Adrenal gland (tissue), 12 donors: ENCODE data around the gene FCER2. TPM values are rescaled to one million over a fixed set of nuclear protein-coding genes. Genes with fewer than 3 reads are reported as not detected.
A peak's percentile ranks its signal among the peaks of the same experiment; 100 is the strongest.

Experiments used
- DNase-seq, 7 donors: peaks; one replicate each; pipeline ENCODE4 v3.0.0-alpha.2; 2019 to 2020
- H3K27ac ChIP-seq, 5 donors: fragments of 200-600 bp; sonication (generic) in 4 of 5; 1 replicate in 3 of 5; 2 replicates in 2 of 5; pipeline versions ENCODE4 v1.5.1 to v1.8.0; 2016 to 2020; ENCODE audit warnings: mild to moderate bottlenecking in 1 of 5
- H3K27me3 ChIP-seq: fragments of 200-600 bp; 2 replicates; pipeline ENCODE4 v1.8.0; 2021
- H3K36me3 ChIP-seq, 2 donors: fragments of 200-600 bp; replicated peaks in 1 of 2; 1 replicate in 1 of 2; 2 replicates in 1 of 2; pipeline versions ENCODE4 v1.5.1 to v1.8.0; 2018 to 2022
- H3K4me1 ChIP-seq, 2 donors: fragments of 200-600 bp; replicated peaks in 1 of 2; 1 replicate in 1 of 2; 2 replicates in 1 of 2; pipeline versions ENCODE4 v1.5.1 to v1.8.0; 2018 to 2021
- H3K4me3 ChIP-seq, 4 donors: fragments of 200-600 bp; sonication (generic) in 3 of 4; one replicate each; pipeline ENCODE4 v1.5.1; 2016 to 2018
- H3K9me3 ChIP-seq, 3 donors: fragments of 200-600 bp; sonication (generic) in 1 of 3; replicated peaks in 1 of 3; 1 replicate in 2 of 3; 2 replicates in 1 of 3; pipeline versions ENCODE4 v1.5.1 to v1.8.0; 2016 to 2021
- CTCF ChIP-seq, 6 experiments: fragments of 450-650 bp in 4 of 6; fragments of 200-600 bp in 2 of 6; sonication (generic) in 1 of 6; IDR thresholded peaks; 1 replicate in 5 of 6; 2 replicates in 1 of 6; pipeline versions ENCODE4 v1.5.1 to v1.8.0; 2016 to 2021; ENCODE audit warnings: antibody characterized with exemption in 6 of 6, mild to moderate bottlenecking in 2 of 6, moderate library complexity in 1 of 6
- POLR2A ChIP-seq, 2 donors: fragments of 450-650 bp; IDR thresholded peaks; one replicate each; pipeline ENCODE4 v1.6.1; 2017; ENCODE audit warnings: antibody characterized with exemption in 2 of 2, mild to moderate bottlenecking in 2 of 2, moderate library complexity in 1 of 2
- WGBS, 4 donors: extraction: QIAGEN DNeasy Blood & Tissue Kit in 2 of 4; methylation state at CpG; one replicate each; pipeline versions ENCODE4 v1.1.5 to v1.1.7; 2013 to 2017; 5-methylcytosine and 5-hydroxymethylcytosine counted together
- intact Hi-C, 2 donors: fragments of 100-400 bp; cut with DNase I; formaldehyde crosslinking; loops; one replicate each; pipeline versions ENCODE4 v1.14.1 to v1.15.0; 2022 to 2023
- polyA plus RNA-seq, 3 donors: library from polyadenylated mRNA; stranded (reverse); fragments of 200-250 nt in 2 of 3; fragments of 350-450 nt in 1 of 3; fragmentation: Illumina TruSeq in 1 of 3; extraction: RNeasy Lipid Tissue Mini Kit (QIAGEN cat#74804) in 1 of 3; gene quantifications; one replicate each; pipeline ENCODE4 v1.2.3, GENCODE V29; 2013 to 2014
- total RNA-seq, 9 donors: library from RNA; depleted of rRNA in 4 of 9; stranded (reverse); fragments of >200 nt in 4 of 9; fragments of 120-200 nt in 1 of 9; fragmentation: NEBNext Ultra II Directional in 1 of 9; extraction: Animal tissue kit (Norgen Biotek cat#: 25700) in 1 of 9; gene quantifications; one replicate each; pipeline versions ENCODE4 v1.1.0 to v1.2.4, GENCODE V29; 2013 to 2023
- donor health status: healthy with polysubstance abuse.
- donor health status: Bipolar disorder and iron deficiency.
- donor health status: DM: yes; HTN: yes; CAD: no.
- donor health status: DM: no; HTN: no; CAD: no.
- donor health status: DM: no; HTN: no; CAD: no.
- donor health status: DM: yes; HTN: yes; CAD: no.

Gene FCER2
- total and polyA plus RNA-seq, 12 donors: 0.28 to 2.6 (median 0.51) TPM; not detected in 5

GRCh38 chr19:7710616-7711015 lies 8.7 kb upstream of the FCER2 start:
- Histone ChIP-seq H3K27me3 (no peaks in the 10 kb centered on the region), H3K27ac (no peak overlapping the region), H3K9me3 (no peaks in the 10 kb centered on the region), H3K4me1 (no peaks in the 10 kb centered on the region), H3K4me3 (no peak overlapping the region), H3K36me3 (no peaks in the 10 kb centered on the region)
- TF ChIP-seq CTCF (IDR thresholded peaks at IDR 0.05) (no peak), POLR2A (IDR thresholded peaks at IDR 0.05) (no peak)
- DNase-seq: no peak
- intact Hi-C loops: no loop called here
- 75 to 91% (median 84%) methylated on average over 5 of the region's 5 CpGs for WGBS, 4 donors

- H3K27me3 ChIP-seq: no peaks in the 10 kb centered on the region
- H3K36me3 ChIP-seq: no peaks in the 10 kb centered on the region
- DNase-seq: no peak
- no peak overlapping the region for H3K27ac ChIP-seq
- intact Hi-C loops: no loop called here
- no peaks in the 10 kb centered on the region for H3K9me3 ChIP-seq
- no peaks in the 10 kb centered on the region for H3K4me1 ChIP-seq
- WGBS, 4 donors: 73 to 93% (median 76%) methylated on average over 7 to 10 of the region's 10 CpGs
- no peak overlapping the region for H3K4me3 ChIP-seq
- TF ChIP-seq CTCF (IDR thresholded peaks at IDR 0.05) (no peak), POLR2A (IDR thresholded peaks at IDR 0.05) (no peak)
Measured at GRCh38 chr19:7709932-7710460, 8.1 kb upstream of the FCER2 start.

GRCh38 chr19:7706955-7707456 lies 5.1 kb upstream of the FCER2 start:
- Histone ChIP-seq H3K4me1 (no peaks in the 10 kb centered on the region), H3K9me3 (no peaks in the 10 kb centered on the region), H3K27ac (peak overlapping the region in 3 of 5 donors; percentile 21 to 68 (median 40)), H3K36me3 (no peaks in the 10 kb centered on the region), H3K4me3 (no peak overlapping the region), H3K27me3 (no peaks in the 10 kb centered on the region)
- no peak for DNase-seq
- intact Hi-C loops: no loop called here
- 46 to 69% (median 63%) methylated on average over 6 to 8 of the region's 8 CpGs for WGBS, 4 donors
- TF ChIP-seq CTCF (IDR thresholded peaks at IDR 0.05): no peak
- no peak for TF ChIP-seq POLR2A (IDR thresholded peaks at IDR 0.05)

GRCh38 chr19:7706188-7706954 lies 4.4 kb upstream of the FCER2 start:
- peak overlapping the region in 4 of 5 donors; percentile 5 to 68 (median 30) for H3K27ac ChIP-seq
- intact Hi-C loops: no loop called here
- TF ChIP-seq POLR2A (IDR thresholded peaks at IDR 0.05) (no peak), CTCF (IDR thresholded peaks at IDR 0.05) (no peak)
- H3K36me3 ChIP-seq: no peaks in the 10 kb centered on the region
- DNase-seq: no peak
- H3K9me3 ChIP-seq: no peaks in the 10 kb centered on the region
- no peaks in the 10 kb centered on the region for H3K27me3 ChIP-seq
- 71 to 83% (median 75%) methylated on average over 13 to 14 of the region's 14 CpGs for WGBS, 4 donors
- no peak overlapping the region for H3K4me3 ChIP-seq
- H3K4me1 ChIP-seq: no peaks in the 10 kb centered on the region
